Peyer's patch (tissue), 4 donors: Measurements from ENCODE around the gene CHRM1. TPM values are rescaled to one million over a fixed set of nuclear protein-coding genes. Genes with fewer than 3 reads are reported as not detected.

Experiments
- DNase-seq, 3 donors: peaks; one replicate each; pipeline ENCODE4 v3.0.0-alpha.2; 2017 to 2019
- H3K27ac ChIP-seq, 4 donors: fragments of 200-600 bp; sonication (generic); one replicate each; pipeline ENCODE4 v1.5.1; 2016 to 2019
- H3K27me3 ChIP-seq, 2 donors: fragments of 200-600 bp; sonication (generic); one replicate each; pipeline ENCODE4 v1.5.1; 2019
- H3K36me3 ChIP-seq, 3 donors: fragments of 200-600 bp; sonication (generic); one replicate each; pipeline ENCODE4 v1.5.1; 2016 to 2019
- H3K4me1 ChIP-seq, 4 donors: fragments of 200-600 bp; sonication (generic); one replicate each; pipeline ENCODE4 v1.5.1; 2016 to 2019
- H3K4me3 ChIP-seq, 4 donors: fragments of 200-600 bp; sonication (generic); 1 replicate in 3 of 4; 2 replicates in 1 of 4; pipeline ENCODE4 v1.5.1; 2016 to 2019; ENCODE audit warnings: mild to moderate bottlenecking in 1 of 4
- H3K9me3 ChIP-seq, 4 donors: fragments of 200-600 bp; sonication (generic); one replicate each; pipeline ENCODE4 v1.5.1; 2016 to 2019; ENCODE audit warnings: mild to moderate bottlenecking in 1 of 4
- CTCF ChIP-seq, 6 experiments: fragments of 450-650 bp in 4 of 6; fragments of 200-600 bp in 2 of 6; sonication (generic) in 1 of 6; IDR thresholded peaks; one replicate each; pipeline ENCODE4 v1.5.1; 2017 to 2019; ENCODE audit warnings: antibody characterized with exemption in 6 of 6, mild to moderate bottlenecking in 3 of 6, moderate library complexity in 1 of 6
- POLR2A ChIP-seq, 2 donors: fragments of 450-650 bp; IDR thresholded peaks; one replicate each; pipeline ENCODE4 v1.5.1; 2017; ENCODE audit warnings: antibody characterized with exemption in 2 of 2, mild to moderate bottlenecking in 2 of 2, moderate library complexity in 2 of 2
- total RNA-seq, 4 donors: library from RNA; depleted of rRNA; stranded (reverse); fragments of >200 nt; gene quantifications; one replicate each; pipeline ENCODE4 v1.1.0, GENCODE V29; 2016

Gene CHRM1
- total RNA-seq, 4 donors from 2014 or later = 0.54 to 0.76 TPM; not detected in 2

GRCh38 chr11:62919898-62920640 lies 1.1 kb downstream of the CHRM1 start:
- no peak overlapping the region for H3K27ac ChIP-seq
- TF ChIP-seq CTCF (IDR thresholded peaks at IDR 0.05) (no peak), POLR2A (IDR thresholded peaks at IDR 0.05) (no peak)
- no peak overlapping the region for H3K4me3 ChIP-seq

GRCh38 chr11:62919476-62919875 lies 1.7 kb downstream of the CHRM1 start:
- Histone ChIP-seq H3K36me3 (no peaks in the 10 kb centered on the region), H3K4me1 (peaks cover 0 to 12% (median 8%) of the 10 kb centered on the region in 4 donors), H3K4me3 (no peak overlapping the region), H3K27ac (no peak overlapping the region), H3K9me3 (no peaks in the 10 kb centered on the region), H3K27me3 (peaks cover 0 to 23% of the 10 kb centered on the region in 2 donors)
- DNase-seq = no peak
- no peak for TF ChIP-seq POLR2A (IDR thresholded peaks at IDR 0.05)
- no peak for TF ChIP-seq CTCF (IDR thresholded peaks at IDR 0.05)

More at GRCh38 chr11:62919898-62920640, 1.1 kb downstream of the CHRM1 start:
- no peaks in the 10 kb centered on the region for H3K36me3 ChIP-seq
- peaks cover 0 to 26% of the 10 kb centered on the region in 2 donors for H3K27me3 ChIP-seq
- DNase-seq = no peak
- H3K9me3 ChIP-seq = no peaks in the 10 kb centered on the region
- H3K4me1 ChIP-seq = peaks cover 0 to 12% (median 8%) of the 10 kb centered on the region in 4 donors

- H3K36me3 ChIP-seq = no peaks in the 10 kb centered on the region
These were observed 2.6 kb downstream of the CHRM1 start for GRCh38 chr11:62918531-62918930.

GRCh38 chr11:62917906-62918502 lies 3.2 kb downstream of the CHRM1 start:
- DNase-seq = no peak
- Histone ChIP-seq H3K36me3 (no peaks in the 10 kb centered on the region), H3K4me1 (peaks cover 0 to 3% (median under 1%) of the 10 kb centered on the region in 4 donors), H3K27me3 (peaks cover 0 to 12% of the 10 kb centered on the region in 2 donors), H3K4me3 (no peak overlapping the region), H3K9me3 (no peaks in the 10 kb centered on the region), H3K27ac (no peak overlapping the region)
- TF ChIP-seq POLR2A (IDR thresholded peaks at IDR 0.05) (no peak), CTCF (IDR thresholded peaks at IDR 0.05) (no peak)

More at GRCh38 chr11:62918531-62918930, 2.6 kb downstream of the CHRM1 start:
- no peak for DNase-seq
- Histone ChIP-seq H3K9me3 (no peaks in the 10 kb centered on the region), H3K4me3 (no peak overlapping the region), H3K4me1 (peaks cover 0 to 6% (median 3%) of the 10 kb centered on the region in 4 donors), H3K27ac (no peak overlapping the region), H3K27me3 (peaks cover 0 to 18% of the 10 kb centered on the region in 2 donors)
- TF ChIP-seq CTCF (IDR thresholded peaks at IDR 0.05) = no peak
- TF ChIP-seq POLR2A (IDR thresholded peaks at IDR 0.05) = no peak

GRCh38 chr11:62914416-62914815 lies 6.7 kb downstream of the CHRM1 start:
- no peak overlapping the region for H3K4me3 ChIP-seq
- H3K9me3 ChIP-seq = no peaks in the 10 kb centered on the region
- no peak for DNase-seq
- TF ChIP-seq CTCF (IDR thresholded peaks at IDR 0.05) (no peak), POLR2A (IDR thresholded peaks at IDR 0.05) (no peak)
- no peaks in the 10 kb centered on the region for H3K4me1 ChIP-seq
- no peak overlapping the region for H3K27ac ChIP-seq
- H3K36me3 ChIP-seq = no peaks in the 10 kb centered on the region
- no peaks in the 10 kb centered on the region for H3K27me3 ChIP-seq
